Ovary (tissue), 9 donors: ENCODE results near the gene ITGB7. TPM values are rescaled to one million over a fixed set of nuclear protein-coding genes. Genes with fewer than 3 reads are reported as not detected.

Source experiments
- DNase-seq, 5 donors: peaks; one replicate each; pipeline ENCODE4 v3.0.0-alpha.2; 2019 to 2020
- H3K27ac ChIP-seq, 2 donors: fragments of 200-600 bp; one replicate each; pipeline versions ENCODE4 v1.5.1 to v1.8.0; 2019 to 2022
- H3K27me3 ChIP-seq: fragments of 200-600 bp; one replicate; pipeline ENCODE4 v1.8.0; 2022
- H3K36me3 ChIP-seq: fragments of 200-600 bp; sonication (generic); one replicate; pipeline ENCODE4 v1.5.1; 2019
- H3K4me1 ChIP-seq: one replicate; pipeline ENCODE4 v1.8.1; 2013; ENCODE audit warnings: mild to moderate bottlenecking, moderate library complexity; ENCODE audit not compliant: insufficient read depth
- H3K4me3 ChIP-seq: fragments of 200-600 bp; sonication (generic); one replicate; pipeline ENCODE4 v1.5.1; 2017
- H3K9me3 ChIP-seq, 2 donors: fragments of 200-600 bp in 1 of 2; sonication (generic) in 1 of 2; one replicate each; pipeline versions ENCODE4 v1.5.1 to v1.8.1; 2013 to 2019; ENCODE audit warnings: mild to moderate bottlenecking in 1 of 2, moderate library complexity in 1 of 2
- EP300 ChIP-seq: sonication (generic); formaldehyde crosslinking; IDR thresholded peaks from one replicate; pipeline ENCODE4 v1.6.1; 2017; ENCODE audit warnings: antibody characterized with exemption
- POLR2A ChIP-seq: fragments of 450-650 bp; IDR thresholded peaks from one replicate; pipeline ENCODE4 v1.6.1; 2017; ENCODE audit warnings: antibody characterized with exemption, mild to moderate bottlenecking, moderate library complexity
- WGBS, 3 donors: extraction: QIAGEN DNeasy Blood & Tissue Kit in 1 of 3; methylation state at CpG; one replicate each; pipeline versions ENCODE4 v1.1.5 to v1.1.7; 2013 to 2017; 5-methylcytosine and 5-hydroxymethylcytosine counted together
- intact Hi-C, 4 donors: fragments of 100-400 bp; cut with DNase I; formaldehyde crosslinking; loops; one replicate each; pipeline versions ENCODE4 v1.11.0 to v1.15.1; 2022 to 2023
- polyA plus RNA-seq, 2 donors: library from polyadenylated mRNA; stranded (reverse); fragments of 200-250 nt in 1 of 2; fragments of 350-450 nt in 1 of 2; fragmentation: Illumina TruSeq in 1 of 2; extraction: RNeasy Lipid Tissue Mini Kit (QIAGEN cat#74804) in 1 of 2; gene quantifications; one replicate each; pipeline ENCODE4 v1.2.3, GENCODE V29; 2013 to 2014
- total RNA-seq, 7 donors: library from RNA; depleted of rRNA in 2 of 7; stranded (reverse); fragments of >200 nt in 2 of 7; fragmentation: NEBNext Ultra II Directional in 3 of 7; extraction: Animal tissue kit (Norgen Biotek cat#: 25700) in 3 of 7; gene quantifications; one replicate each; pipeline versions ENCODE4 v1.1.0 to v1.2.4, GENCODE V29; 2016 to 2023
- TF ChIP-seq, protein P1 (sequence below), 3 donors: fragments of 450-650 bp in 2 of 3; fragments of 200-600 bp in 1 of 3; IDR thresholded peaks; one replicate each; pipeline versions ENCODE4 v1.5.1 to v1.8.0; 2016 to 2022; ENCODE audit warnings: antibody characterized with exemption in 3 of 3, mild to moderate bottlenecking in 1 of 3
- donor health status: DM: no; HTN: no; CAD: no; lungs with moderate emphysema.
- donor health status: DM: no; HTN: no; CAD: no.
- donor health status: Bipolar disorder and iron deficiency.
- donor health status: DM: yes; HTN: yes; CAD: no.
- donor health status: DM: no; HTN: no; CAD: no.
- donor health status: DM: yes; HTN: yes; CAD: no.

ITGB7 gene
- total and polyA plus RNA-seq, 9 donors = 0.45 to 3.1 (median 1.7) TPM

- Histone ChIP-seq H3K4me1 (peaks cover 9% of the 10 kb centered on the region), H3K27ac (no peak overlapping the region), H3K9me3 (no peaks in the 10 kb centered on the region), H3K4me3 (no peak overlapping the region), H3K27me3 (no peaks in the 10 kb centered on the region), H3K36me3 (no peaks in the 10 kb centered on the region)
- no peak for DNase-seq
- TF ChIP-seq, protein P1, sequence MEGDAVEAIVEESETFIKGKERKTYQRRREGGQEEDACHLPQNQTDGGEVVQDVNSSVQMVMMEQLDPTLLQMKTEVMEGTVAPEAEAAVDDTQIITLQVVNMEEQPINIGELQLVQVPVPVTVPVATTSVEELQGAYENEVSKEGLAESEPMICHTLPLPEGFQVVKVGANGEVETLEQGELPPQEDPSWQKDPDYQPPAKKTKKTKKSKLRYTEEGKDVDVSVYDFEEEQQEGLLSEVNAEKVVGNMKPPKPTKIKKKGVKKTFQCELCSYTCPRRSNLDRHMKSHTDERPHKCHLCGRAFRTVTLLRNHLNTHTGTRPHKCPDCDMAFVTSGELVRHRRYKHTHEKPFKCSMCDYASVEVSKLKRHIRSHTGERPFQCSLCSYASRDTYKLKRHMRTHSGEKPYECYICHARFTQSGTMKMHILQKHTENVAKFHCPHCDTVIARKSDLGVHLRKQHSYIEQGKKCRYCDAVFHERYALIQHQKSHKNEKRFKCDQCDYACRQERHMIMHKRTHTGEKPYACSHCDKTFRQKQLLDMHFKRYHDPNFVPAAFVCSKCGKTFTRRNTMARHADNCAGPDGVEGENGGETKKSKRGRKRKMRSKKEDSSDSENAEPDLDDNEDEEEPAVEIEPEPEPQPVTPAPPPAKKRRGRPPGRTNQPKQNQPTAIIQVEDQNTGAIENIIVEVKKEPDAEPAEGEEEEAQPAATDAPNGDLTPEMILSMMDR (IDR thresholded peaks at IDR 0.05) = no peak
- TF ChIP-seq POLR2A = no peak
- no peak for TF ChIP-seq EP300
- intact Hi-C loops = loop anchor here (5.0 kb wide), 3 partner anchors 34 to 129 kb away; no protein-coding TSS in a partner anchor
- 80 to 83% (median 80%) methylated on average over 14 of the region's 14 CpGs for WGBS, 3 donors
Measured at GRCh38 chr12:53196486-53196885, 10.6 kb downstream of the ITGB7 start.

DNA sequence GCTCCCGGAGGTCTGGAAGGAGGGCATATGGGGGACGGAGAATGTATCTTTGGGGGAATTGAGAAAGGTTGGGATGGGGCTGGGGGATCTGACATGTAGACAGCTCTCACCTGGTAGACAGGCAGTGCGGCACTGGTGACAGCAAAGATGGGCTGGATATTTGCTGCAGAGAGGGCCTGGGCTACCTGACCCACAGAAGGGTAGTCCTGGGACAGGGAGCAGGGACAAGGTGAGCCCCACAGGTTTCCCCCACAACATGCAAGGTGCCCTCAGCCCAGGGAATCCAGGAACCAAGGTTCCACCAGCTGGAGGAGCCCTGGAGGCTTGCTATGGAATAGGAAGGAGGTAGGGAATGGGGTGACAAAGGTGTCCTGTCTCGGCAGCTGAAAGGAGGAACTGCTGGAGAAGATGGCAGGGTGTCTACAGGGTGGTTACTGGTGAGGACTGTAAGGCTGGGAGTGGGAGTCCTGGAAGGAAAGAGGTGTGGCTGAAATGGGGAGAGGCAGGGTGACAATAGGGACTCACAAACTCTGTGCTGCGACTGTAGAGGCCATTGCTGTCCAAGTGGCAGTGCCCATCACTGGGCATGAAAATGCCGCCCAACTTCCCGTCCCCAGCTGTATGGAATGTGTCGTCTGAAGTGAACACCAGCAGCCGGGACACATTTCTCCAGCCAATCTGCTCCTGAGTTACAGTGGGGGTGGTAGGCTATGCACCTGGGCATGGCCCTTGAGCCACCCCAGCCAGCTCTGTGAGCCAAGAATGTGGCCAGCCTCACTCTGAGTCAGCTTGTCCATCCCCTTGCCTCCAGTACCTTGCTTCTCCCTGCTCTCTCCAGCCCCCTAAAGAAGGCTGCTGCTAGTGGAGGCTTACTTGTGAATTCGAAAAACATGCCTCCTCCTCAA, 11.3 kb downstream of the ITGB7 start:
- no peaks in the 10 kb centered on the region for H3K27me3 ChIP-seq
- H3K36me3 ChIP-seq = no peaks in the 10 kb centered on the region
- 77 to 82% (median 77%) methylated on average over 10 of the region's 10 CpGs for WGBS, 3 donors
- DNase-seq = no peak
- no peak overlapping the region for H3K27ac ChIP-seq
- no peak for TF ChIP-seq EP300
- TF ChIP-seq, protein P1 (IDR thresholded peaks at IDR 0.05) = no peak
- no peak for TF ChIP-seq POLR2A
- H3K4me3 ChIP-seq = no peak overlapping the region
- H3K4me1 ChIP-seq = peaks cover 9% of the 10 kb centered on the region
- H3K9me3 ChIP-seq = no peaks in the 10 kb centered on the region
- intact Hi-C loops = loop anchor here (5.0 kb wide), 3 partner anchors 33 to 128 kb away; no protein-coding TSS in a partner anchor

DNA sequence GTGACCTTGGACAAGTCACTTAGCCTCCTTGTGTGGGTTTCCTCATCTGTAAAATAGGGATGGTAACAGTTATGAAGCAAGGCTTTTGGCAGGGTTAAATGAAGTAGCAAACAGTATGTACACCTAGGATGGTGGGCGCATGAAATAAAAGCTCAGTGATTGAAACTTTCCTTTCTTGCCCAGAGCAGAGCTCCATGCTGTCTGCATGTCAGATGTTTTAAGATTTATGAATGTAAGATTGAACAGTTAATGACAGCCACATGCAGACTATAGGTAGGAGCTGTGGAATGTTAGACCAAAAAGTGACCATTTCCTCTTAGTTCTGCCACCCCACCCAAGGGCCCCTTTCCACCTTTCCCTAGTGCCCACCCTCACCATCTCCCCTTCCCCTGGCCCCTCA, 12.1 kb downstream of the ITGB7 start:
- TF ChIP-seq, protein P1 (IDR thresholded peaks at IDR 0.05) = no peak
- TF ChIP-seq POLR2A = no peak
- no peak for TF ChIP-seq EP300
- no peaks in the 10 kb centered on the region for H3K9me3 ChIP-seq

GRCh38 chr12:53193985-53194716, 12.9 kb downstream of the ITGB7 start:
- H3K9me3 ChIP-seq = no peaks in the 10 kb centered on the region
- no peaks in the 10 kb centered on the region for H3K27me3 ChIP-seq
- DNase-seq = no peak
- no peak overlapping the region for H3K4me3 ChIP-seq
- TF ChIP-seq POLR2A = no peak
- H3K4me1 ChIP-seq = peaks cover 9% of the 10 kb centered on the region
- intact Hi-C loops = no loop called here
- WGBS, 3 donors = 48 to 57% (median 54%) methylated on average over 11 of the region's 11 CpGs
- no peak overlapping the region for H3K27ac ChIP-seq
- H3K36me3 ChIP-seq = no peaks in the 10 kb centered on the region

More for the DNA sequence above, 12.1 kb downstream of the ITGB7 start:
- no peaks in the 10 kb centered on the region for H3K36me3 ChIP-seq
- WGBS, 3 donors = 67 to 96% (median 68%) methylated on average over 1 of the region's 1 CpG
- H3K4me1 ChIP-seq = peaks cover 9% of the 10 kb centered on the region
- H3K27ac ChIP-seq = no peak overlapping the region
- DNase-seq = no peak
- no peaks in the 10 kb centered on the region for H3K27me3 ChIP-seq
- intact Hi-C loops = loop anchor here (5.0 kb wide), 3 partner anchors 33 to 128 kb away; no protein-coding TSS in a partner anchor
- H3K4me3 ChIP-seq = no peak overlapping the region
